ENCODE measurements around the gene TOR4A. TPM values are rescaled to one million over a fixed set of nuclear protein-coding genes. Genes with fewer than 3 reads are reported as not detected.

The TOR4A gene
- total RNA-seq, 1 donor from 2014 or later, result 1.9 TPM

GRCh38 chr9:137303893-137304382 lies 26.4 kb downstream of the TOR4A start:
- DNase-seq (ENCODE audit: extremely low spot score, unreplicated experiment), result no peak
- Mint-ChIP-seq H3K4me1 (ENCODE audit: unreplicated experiment) (peaks cover 15% of the 10 kb centered on the region), H3K9me3 (ENCODE audit: unreplicated experiment) (no peaks in the 10 kb centered on the region), H3K27ac (ENCODE audit: unreplicated experiment) (no peak overlapping the region), H3K36me3 (ENCODE audit: unreplicated experiment) (no peaks in the 10 kb centered on the region), H3K27me3 (ENCODE audit: unreplicated experiment) (peaks cover 6% of the 10 kb centered on the region), H3K4me3 (ENCODE audit: unreplicated experiment) (no peak overlapping the region)
- TF ChIP-seq CTCF (IDR thresholded peaks at IDR 0.05), result no peak

GRCh38 chr9:137304383-137305059 lies 27.0 kb downstream of the TOR4A start:
- no peak for DNase-seq (ENCODE audit: extremely low spot score, unreplicated experiment)
- Mint-ChIP-seq H3K9me3 (ENCODE audit: unreplicated experiment) (no peaks in the 10 kb centered on the region), H3K27me3 (ENCODE audit: unreplicated experiment) (peaks cover 6% of the 10 kb centered on the region), H3K4me3 (ENCODE audit: unreplicated experiment) (no peak overlapping the region), H3K36me3 (ENCODE audit: unreplicated experiment) (no peaks in the 10 kb centered on the region), H3K27ac (ENCODE audit: unreplicated experiment) (no peak overlapping the region), H3K4me1 (ENCODE audit: unreplicated experiment) (peaks cover 15% of the 10 kb centered on the region)
- TF ChIP-seq CTCF (IDR thresholded peaks at IDR 0.05), result no peak

- H3K27ac Mint-ChIP-seq (ENCODE audit: unreplicated experiment), result no peak overlapping the region
- no peak for DNase-seq (ENCODE audit: extremely low spot score, unreplicated experiment)
- H3K27me3 Mint-ChIP-seq (ENCODE audit: unreplicated experiment), result peaks cover 2% of the 10 kb centered on the region
- H3K9me3 Mint-ChIP-seq (ENCODE audit: unreplicated experiment), result no peaks in the 10 kb centered on the region
- H3K36me3 Mint-ChIP-seq (ENCODE audit: unreplicated experiment), result no peaks in the 10 kb centered on the region
- H3K4me1 Mint-ChIP-seq (ENCODE audit: unreplicated experiment), result peaks cover 11% of the 10 kb centered on the region
- no peak for TF ChIP-seq CTCF (IDR thresholded peaks at IDR 0.05)
- no peak overlapping the region for H3K4me3 Mint-ChIP-seq (ENCODE audit: unreplicated experiment)
These were observed 27.7 kb downstream of the TOR4A start for GRCh38 chr9:137305060-137305797.

- H3K27ac Mint-ChIP-seq (ENCODE audit: unreplicated experiment), result no peak overlapping the region
- no peak for TF ChIP-seq CTCF (IDR thresholded peaks at IDR 0.05)
- no peak overlapping the region for H3K4me3 Mint-ChIP-seq (ENCODE audit: unreplicated experiment)
- peaks cover under 1% of the 10 kb centered on the region for H3K27me3 Mint-ChIP-seq (ENCODE audit: unreplicated experiment)
- no peak for DNase-seq (ENCODE audit: extremely low spot score, unreplicated experiment)
- H3K9me3 Mint-ChIP-seq (ENCODE audit: unreplicated experiment), result no peaks in the 10 kb centered on the region
- H3K36me3 Mint-ChIP-seq (ENCODE audit: unreplicated experiment), result no peaks in the 10 kb centered on the region
- H3K4me1 Mint-ChIP-seq (ENCODE audit: unreplicated experiment), result peaks cover 11% of the 10 kb centered on the region
These were observed 28.2 kb downstream of the TOR4A start for GRCh38 chr9:137305798-137306065.

- no peak overlapping the region for H3K27ac Mint-ChIP-seq (ENCODE audit: unreplicated experiment)
- peaks cover 9% of the 10 kb centered on the region for H3K4me1 Mint-ChIP-seq (ENCODE audit: unreplicated experiment)
- H3K27me3 Mint-ChIP-seq (ENCODE audit: unreplicated experiment), result no peaks in the 10 kb centered on the region
- H3K9me3 Mint-ChIP-seq (ENCODE audit: unreplicated experiment), result no peaks in the 10 kb centered on the region
- no peak for TF ChIP-seq CTCF (IDR thresholded peaks at IDR 0.05)
- H3K36me3 Mint-ChIP-seq (ENCODE audit: unreplicated experiment), result no peaks in the 10 kb centered on the region
- H3K4me3 Mint-ChIP-seq (ENCODE audit: unreplicated experiment), result no peak overlapping the region
- no peak for DNase-seq (ENCODE audit: extremely low spot score, unreplicated experiment)
These were observed 28.7 kb downstream of the TOR4A start for GRCh38 chr9:137306066-137306849.

Data from osteocyte (in vitro differentiated cells).